GM13976 (cell line): ENCODE data around the gene NRDC.

ENCODE experiments used
- DNase-seq: peaks from one replicate; pipeline ENCODE4 v3.0.0; 2012; ENCODE audit warnings: low spot score
- in situ Hi-C: fragments of 300-500 bp; cut with MboI; formaldehyde crosslinking; loops from one replicate; pipeline ENCODE4 v1.12.0; 2022; ENCODE audit warnings: low sequenced_read_pairs, mixed read lengths, inconsistent platforms; ENCODE audit not compliant: unreplicated experiment
- TF ChIP-seq, protein P1 (sequence below): IDR thresholded peaks from 2 replicates; pipeline ENCODE4 v1.5.1; 2012; ENCODE audit warnings: borderline replicate concordance, mild to moderate bottlenecking; ENCODE audit not compliant: insufficient read depth; ENCODE audit errors: extremely low read depth, missing control alignments, control extremely low read depth

The NRDC gene

GRCh38 chr1:51741121-51741681, 137.3 kb downstream of the NRDC start:
- TF ChIP-seq, protein P1, sequence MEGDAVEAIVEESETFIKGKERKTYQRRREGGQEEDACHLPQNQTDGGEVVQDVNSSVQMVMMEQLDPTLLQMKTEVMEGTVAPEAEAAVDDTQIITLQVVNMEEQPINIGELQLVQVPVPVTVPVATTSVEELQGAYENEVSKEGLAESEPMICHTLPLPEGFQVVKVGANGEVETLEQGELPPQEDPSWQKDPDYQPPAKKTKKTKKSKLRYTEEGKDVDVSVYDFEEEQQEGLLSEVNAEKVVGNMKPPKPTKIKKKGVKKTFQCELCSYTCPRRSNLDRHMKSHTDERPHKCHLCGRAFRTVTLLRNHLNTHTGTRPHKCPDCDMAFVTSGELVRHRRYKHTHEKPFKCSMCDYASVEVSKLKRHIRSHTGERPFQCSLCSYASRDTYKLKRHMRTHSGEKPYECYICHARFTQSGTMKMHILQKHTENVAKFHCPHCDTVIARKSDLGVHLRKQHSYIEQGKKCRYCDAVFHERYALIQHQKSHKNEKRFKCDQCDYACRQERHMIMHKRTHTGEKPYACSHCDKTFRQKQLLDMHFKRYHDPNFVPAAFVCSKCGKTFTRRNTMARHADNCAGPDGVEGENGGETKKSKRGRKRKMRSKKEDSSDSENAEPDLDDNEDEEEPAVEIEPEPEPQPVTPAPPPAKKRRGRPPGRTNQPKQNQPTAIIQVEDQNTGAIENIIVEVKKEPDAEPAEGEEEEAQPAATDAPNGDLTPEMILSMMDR = no peak
- DNase-seq = no peak
- in situ Hi-C loops = no loop called here

- in situ Hi-C loops = no loop called here
- DNase-seq = no peak
- TF ChIP-seq, protein P1 = no peak
Measured at GRCh38 chr1:51740652-51741051, 137.9 kb downstream of the NRDC start.
